Activated CD4-positive, alpha-beta T cell treated with anti-CD3 and anti-CD28 coated beads for 4 hours (primary cell): Measurements from ENCODE around the gene ZNF778.

ENCODE experiments used
- DNase-seq, 2 donors: peaks; one replicate each; pipeline ENCODE4 v3.0.0-alpha.2; 2020

ZNF778 gene

DNA sequence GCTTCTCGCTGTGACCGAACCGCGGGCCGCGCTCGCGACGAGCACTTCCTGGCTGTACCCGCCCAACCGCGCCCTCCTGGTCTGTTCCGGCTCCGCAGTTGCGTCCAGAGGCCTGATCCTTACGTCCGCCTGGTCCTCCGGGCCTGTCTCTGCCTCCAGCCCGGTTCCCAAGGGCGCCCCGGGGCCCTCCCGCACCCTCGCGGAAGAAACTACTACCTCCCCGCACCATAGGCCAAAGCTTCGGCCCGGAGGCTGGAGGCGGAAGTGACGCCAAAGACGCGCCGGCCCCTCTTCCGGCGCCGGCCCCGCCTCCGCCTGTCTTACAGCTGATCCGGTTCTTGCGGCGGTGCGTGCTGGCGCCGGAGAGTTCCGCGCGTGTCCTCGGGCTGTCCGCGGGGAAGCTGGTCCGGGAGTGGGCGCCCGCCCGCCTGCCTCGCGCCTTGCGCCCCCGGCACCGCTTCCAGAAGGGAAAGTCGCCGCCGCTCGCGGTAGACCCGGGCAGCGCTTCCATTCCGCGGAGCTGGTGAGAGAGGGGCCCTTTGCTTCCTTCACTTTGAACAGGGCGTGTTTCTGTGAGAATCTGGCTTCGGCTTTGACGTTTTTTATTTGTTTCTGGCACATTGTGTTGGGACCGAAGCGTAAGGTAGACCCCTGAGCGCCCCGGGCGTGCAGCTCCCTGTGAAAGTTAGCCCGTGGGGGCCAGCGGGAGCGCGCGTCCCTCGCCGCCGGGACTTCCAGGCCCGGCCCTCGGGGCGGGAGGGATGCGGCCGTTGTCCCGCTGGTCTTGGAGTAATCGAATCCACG lies at the start of gene ZNF778:
ZNF778 (plus strand) TSS at position 316 of the 804 bp plus-strand sequence. CDS start 3,425 bp downstream, outside the sequence.
- peak; percentile 74 to 76 for DNase-seq

DNA sequence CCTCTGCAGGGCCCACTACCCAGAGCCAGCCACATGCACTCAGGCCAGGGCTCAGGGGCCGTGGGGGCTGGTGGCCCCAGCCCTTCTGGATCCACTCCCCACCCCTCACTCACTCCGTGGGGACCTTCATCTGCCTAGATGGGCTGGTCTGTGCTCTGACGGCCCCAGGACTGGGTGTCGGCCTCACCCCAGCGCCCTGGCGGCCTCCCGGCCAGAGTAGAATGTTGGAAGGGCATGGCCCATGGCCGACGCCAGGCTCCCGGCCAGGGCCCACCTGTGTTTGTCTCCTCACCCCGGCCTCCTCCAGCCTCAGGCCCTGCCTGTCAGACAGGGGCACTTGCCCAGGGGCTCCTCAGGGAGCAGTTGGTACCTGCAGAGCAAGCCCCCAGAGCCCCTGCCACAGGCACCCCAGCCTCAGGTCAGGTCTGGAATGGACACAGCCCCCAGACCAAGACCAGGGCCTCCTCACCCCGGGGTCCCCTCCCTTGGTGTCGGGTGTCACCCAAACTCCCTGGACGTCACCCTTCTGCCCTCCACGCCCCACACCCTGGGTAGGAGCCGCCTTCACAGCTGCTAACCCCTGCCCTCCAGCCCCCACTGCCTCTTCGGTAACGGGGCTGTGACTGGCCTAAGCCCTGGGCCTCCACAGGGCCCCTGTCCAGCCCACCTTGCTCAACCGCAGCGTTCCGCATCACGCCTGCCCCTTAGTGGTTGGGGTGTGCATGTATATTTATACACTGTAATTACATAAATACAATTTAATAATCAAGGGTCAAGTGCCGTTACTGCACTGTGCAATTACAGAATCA lies 48.9 kb upstream of the ZNF778 start:
- DNase-seq = no peak

DNA sequence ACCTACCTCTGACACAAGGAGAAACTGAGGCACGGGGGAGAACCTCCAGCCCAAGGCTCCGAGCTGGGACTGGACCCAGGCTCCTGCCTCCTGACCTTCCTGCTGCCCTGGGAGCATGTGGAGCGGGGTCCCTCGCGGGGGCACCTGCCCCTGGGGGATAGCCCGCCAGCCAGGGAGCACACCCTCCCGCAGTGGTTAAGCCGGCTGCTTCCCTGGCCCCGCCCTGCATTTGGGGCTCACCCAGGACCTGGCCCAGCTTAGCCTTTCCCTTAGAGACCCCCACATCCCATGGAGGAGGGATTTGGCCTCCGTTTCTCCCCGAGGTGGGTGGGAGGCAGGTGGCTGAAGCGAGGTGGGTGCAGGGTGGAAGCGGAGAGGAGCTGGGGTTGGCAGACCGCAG lies 47.7 kb upstream of the ZNF778 start:
- DNase-seq = no peak

GRCh38 chr16:89170346-89171215 lies 46.9 kb upstream of the ZNF778 start:
- no peak for DNase-seq

- peak; percentile 94 to 95 for DNase-seq
Observed at GRCh38 chr16:89171216-89172170, 46.0 kb upstream of the ZNF778 start, which contains the start of gene CDH15. Gene CDH15, plus strand, starts transcription at chr16:89171748. Its CDS starts 84 bp downstream, at chr16:89171832.

DNA sequence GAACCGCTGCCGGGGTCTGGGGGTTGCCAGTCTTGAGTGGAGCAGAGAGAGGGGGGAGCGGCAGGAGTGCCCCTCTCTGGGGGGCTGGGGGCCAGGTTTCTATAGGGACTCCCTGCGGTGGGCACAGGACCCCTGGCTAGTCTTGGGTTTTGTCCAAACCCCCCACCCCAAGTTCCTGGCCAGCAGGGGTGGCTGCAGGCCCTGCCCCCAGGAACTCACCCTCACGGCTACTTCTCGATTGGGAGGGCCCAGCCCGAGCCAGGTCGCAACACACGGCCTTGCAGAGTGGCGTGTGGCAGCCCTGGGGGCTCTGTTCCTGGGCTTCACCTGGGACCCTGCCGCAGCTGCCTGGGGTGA lies 45.4 kb upstream of the ZNF778 start:
- DNase-seq = no peak

GRCh38 chr16:89172528-89173173 lies 44.9 kb upstream of the ZNF778 start:
- no peak for DNase-seq

- no peak for DNase-seq
Observed at GRCh38 chr16:89173174-89173921, 44.2 kb upstream of the ZNF778 start.

GRCh38 chr16:89174055-89174827 lies 43.3 kb upstream of the ZNF778 start:
- DNase-seq = no peak

DNA sequence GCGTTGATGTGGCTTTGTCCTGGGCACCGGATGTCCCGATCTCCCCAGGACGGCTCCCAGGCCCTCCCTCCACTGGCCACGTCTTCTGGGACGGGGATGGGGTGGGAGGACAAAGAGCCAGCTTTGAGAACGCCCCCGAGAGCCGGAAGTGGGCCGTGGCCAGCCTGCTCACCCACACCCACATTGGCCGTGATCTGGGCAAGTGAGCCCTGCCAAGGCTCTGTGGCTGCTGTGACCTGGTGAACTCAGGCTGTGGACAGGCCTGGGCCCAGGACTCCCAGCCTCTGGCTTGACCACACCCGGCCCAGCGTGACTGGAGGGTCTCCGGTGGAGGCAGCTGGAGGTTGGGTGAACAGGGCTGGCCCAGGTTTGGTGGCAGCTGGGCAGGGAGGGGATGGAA lies 42.6 kb upstream of the ZNF778 start:
- DNase-seq = no peak

DNA sequence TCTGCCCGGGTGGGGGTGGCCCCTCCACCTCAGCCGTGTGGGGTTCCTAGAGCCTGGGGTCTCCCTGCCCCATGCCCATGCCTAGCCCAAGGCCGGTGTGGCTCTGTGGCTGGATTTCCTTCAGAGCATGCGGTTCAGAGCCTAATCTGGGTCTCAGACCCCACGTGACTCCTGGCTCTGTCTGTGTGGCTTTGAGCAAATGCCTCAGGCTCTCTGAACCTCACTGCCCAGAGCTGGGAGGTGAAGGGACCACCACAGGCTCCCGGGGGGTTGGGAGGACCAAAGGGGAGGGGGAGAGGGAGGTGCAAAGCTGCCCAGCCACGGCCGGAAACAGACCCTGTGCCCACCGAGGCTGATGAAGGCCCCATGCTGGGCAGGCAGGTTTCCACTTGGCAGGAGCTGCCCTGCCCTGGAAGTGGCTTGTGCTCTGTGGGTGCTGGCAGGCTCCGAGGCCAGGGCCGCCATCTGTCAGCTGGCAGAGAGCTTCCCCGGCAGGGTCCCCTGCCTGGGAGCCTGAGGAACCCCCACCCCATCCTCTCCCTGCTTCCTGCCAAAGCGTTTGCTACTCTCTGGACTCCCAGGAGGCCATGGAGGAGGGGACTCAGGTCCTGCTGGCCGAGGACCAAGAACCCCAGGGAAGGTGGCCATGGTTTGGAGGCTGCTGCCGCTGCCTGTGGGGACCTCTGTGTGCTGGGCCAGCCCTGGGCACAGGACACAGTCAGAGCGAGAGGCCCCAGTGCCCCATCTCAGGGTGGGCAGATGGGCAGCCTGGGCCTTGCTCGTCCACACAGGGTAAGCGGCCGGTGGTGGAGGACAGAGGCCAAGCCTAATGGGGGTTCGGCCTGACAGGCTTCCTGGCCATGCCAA lies 42.0 kb upstream of the ZNF778 start:
- no peak for DNase-seq

- no peak for DNase-seq
Observed at GRCh38 chr16:89176147-89176690, 41.3 kb upstream of the ZNF778 start.

DNA sequence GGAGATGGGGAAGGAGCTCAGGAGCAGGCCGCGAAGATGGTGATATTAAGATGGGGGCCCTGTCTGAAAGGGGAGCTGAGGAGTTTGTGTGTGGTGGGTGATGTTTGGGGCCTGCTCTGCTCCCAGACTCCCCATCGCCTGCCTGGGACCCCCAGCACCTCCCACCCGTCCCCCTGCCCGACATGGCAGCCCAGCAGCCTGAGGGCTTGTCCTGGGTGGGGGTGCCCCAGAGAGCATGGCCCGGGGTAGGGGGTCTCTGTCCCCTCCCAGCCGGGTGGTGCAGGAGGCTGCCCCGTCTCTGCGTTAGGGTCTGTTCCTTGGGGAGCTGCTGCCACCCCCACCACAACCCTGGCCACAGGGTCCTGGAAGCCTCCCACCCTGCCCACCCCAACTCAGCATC lies 40.8 kb upstream of the ZNF778 start:
- no peak for DNase-seq

DNA sequence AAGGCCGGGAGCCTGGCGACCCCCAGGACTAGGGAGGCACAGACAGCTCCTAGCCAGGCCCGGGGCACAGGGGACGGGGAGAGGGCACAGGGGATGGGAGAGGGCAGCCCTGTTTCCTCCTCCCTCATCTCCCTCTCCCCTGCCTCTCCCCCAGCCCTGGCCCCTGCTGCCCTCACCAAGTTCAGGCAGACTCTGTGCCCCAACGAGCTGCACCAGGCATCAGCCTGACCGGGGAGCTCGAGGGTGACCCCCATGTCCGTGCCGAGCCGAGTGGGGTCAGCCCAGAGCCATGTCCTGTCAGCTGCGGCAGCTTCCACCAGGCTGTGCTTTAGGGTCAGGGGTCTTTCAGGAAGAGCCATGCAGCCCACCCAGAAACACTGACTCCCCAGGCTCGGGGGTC lies 40.0 kb upstream of the ZNF778 start:
- DNase-seq = no peak

- DNase-seq = no peak
Observed at GRCh38 chr16:89178453-89179147, 38.9 kb upstream of the ZNF778 start.

- no peak for DNase-seq
Observed at GRCh38 chr16:89179148-89179484, 38.4 kb upstream of the ZNF778 start.

DNA sequence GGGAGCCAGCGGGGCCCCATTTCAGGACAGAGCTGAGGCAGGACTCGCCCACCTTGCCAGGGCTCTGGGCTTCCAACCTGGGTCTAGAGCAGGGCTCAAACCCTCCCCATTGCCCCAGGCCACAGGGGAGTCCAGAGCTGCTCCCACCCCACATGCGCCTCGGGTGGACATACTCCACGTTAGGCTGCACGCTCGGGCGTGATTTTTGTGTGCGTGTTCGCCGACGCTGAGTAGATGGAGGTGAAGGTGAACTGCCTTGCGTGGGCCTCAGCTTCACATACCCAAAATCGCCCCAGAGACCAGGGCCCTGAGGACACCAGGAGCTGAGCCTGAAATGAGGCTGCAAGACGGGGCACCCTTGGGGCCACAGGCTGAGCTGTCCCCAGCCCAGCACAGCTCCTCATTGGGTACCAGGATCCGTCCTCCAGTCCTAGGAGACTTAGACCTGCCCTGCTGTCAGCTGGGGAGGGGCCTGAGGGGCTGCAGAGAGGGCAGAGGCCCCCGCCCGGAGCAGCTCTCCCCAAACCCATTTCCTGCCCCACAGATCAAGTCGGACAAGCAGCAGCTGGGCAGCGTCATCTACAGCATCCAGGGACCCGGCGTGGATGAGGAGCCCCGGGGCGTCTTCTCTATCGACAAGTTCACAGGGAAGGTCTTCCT lies 37.7 kb upstream of the ZNF778 start:
- no peak for DNase-seq
